GM23338 (cell line): ENCODE results near the gene ADCYAP1.
A peak's percentile ranks its signal among the peaks of the same experiment; 100 is the strongest.

Experiments
- EZH2 ChIP-seq: fragments of 200-600 bp; sonication (generic); IDR thresholded peaks from one replicate; pipeline ENCODE4 v1.8.0; 2017; ENCODE audit warnings: antibody characterized with exemption, mild to moderate bottlenecking, low read depth; ENCODE audit not compliant: unreplicated experiment
- EZH2phosphoT487 ChIP-seq: fragments of 200-600 bp; sonication (generic); IDR thresholded peaks from one replicate; pipeline ENCODE4 v1.8.1; 2018; ENCODE audit warnings: antibody characterized with exemption; ENCODE audit not compliant: unreplicated experiment
- POLR2AphosphoS5 ChIP-seq: IDR thresholded peaks from 2 replicates; pipeline ENCODE4 v1.6.1; 2016; ENCODE audit warnings: antibody characterized with exemption, low read depth
- ZNF331 ChIP-seq: fragments of 250-450 bp; sonication (Bioruptor Pico); IDR thresholded peaks from 2 replicates; pipeline ENCODE4 v1.5.0; 2020; ENCODE audit warnings: low read depth, mild to moderate bottlenecking, moderate library complexity
- TF ChIP-seq, protein P1 (sequence below), 2 experiments: fragments of 200-600 bp in 1 of 2; sonication (generic) in 1 of 2; conservative IDR thresholded peaks; 2 replicates each; pipeline versions ENCODE4 v1.5.1 to v1.6.1; 2016 to 2017; ENCODE audit warnings: antibody characterized with exemption in 2 of 2, low read depth in 2 of 2, mild to moderate bottlenecking in 2 of 2, moderate library complexity in 1 of 2
- TF ChIP-seq, protein P2 (sequence below): IDR thresholded peaks from one replicate; pipeline ENCODE4 v1.6.1; 2018; ENCODE audit warnings: antibody characterized with exemption; ENCODE audit not compliant: unreplicated experiment

DNA sequence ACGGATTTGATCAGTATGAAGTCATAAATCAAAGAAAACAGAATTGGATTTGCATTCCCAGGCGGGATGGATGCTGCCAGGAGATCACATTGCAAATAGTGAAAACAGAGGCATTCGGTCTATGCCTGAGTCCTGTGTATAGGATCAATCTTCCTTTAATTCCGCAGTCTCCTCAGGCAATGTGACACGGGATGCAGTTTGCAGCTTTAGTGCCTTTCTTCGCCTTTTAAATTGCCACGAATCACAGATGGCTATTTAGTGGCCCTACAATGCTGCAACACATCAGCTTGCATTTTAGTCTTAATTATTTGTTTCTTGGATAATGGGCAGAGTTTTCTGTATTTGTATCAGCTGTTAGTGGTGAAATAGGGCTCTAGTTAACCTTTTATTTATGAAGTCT lies 6.8 kb downstream of the ADCYAP1 start:
- TF ChIP-seq, protein P1, sequence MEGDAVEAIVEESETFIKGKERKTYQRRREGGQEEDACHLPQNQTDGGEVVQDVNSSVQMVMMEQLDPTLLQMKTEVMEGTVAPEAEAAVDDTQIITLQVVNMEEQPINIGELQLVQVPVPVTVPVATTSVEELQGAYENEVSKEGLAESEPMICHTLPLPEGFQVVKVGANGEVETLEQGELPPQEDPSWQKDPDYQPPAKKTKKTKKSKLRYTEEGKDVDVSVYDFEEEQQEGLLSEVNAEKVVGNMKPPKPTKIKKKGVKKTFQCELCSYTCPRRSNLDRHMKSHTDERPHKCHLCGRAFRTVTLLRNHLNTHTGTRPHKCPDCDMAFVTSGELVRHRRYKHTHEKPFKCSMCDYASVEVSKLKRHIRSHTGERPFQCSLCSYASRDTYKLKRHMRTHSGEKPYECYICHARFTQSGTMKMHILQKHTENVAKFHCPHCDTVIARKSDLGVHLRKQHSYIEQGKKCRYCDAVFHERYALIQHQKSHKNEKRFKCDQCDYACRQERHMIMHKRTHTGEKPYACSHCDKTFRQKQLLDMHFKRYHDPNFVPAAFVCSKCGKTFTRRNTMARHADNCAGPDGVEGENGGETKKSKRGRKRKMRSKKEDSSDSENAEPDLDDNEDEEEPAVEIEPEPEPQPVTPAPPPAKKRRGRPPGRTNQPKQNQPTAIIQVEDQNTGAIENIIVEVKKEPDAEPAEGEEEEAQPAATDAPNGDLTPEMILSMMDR (conservative IDR thresholded peaks at IDR 0.05; ENCODE audit: low read depth in 2 of 2), result no peak
- TF ChIP-seq EZH2phosphoT487 (no peak), POLR2AphosphoS5 (no peak), ZNF331 (CRISPR knock-in tag) (no peak), EZH2 (peak; percentile 46)
- TF ChIP-seq, protein P2, sequence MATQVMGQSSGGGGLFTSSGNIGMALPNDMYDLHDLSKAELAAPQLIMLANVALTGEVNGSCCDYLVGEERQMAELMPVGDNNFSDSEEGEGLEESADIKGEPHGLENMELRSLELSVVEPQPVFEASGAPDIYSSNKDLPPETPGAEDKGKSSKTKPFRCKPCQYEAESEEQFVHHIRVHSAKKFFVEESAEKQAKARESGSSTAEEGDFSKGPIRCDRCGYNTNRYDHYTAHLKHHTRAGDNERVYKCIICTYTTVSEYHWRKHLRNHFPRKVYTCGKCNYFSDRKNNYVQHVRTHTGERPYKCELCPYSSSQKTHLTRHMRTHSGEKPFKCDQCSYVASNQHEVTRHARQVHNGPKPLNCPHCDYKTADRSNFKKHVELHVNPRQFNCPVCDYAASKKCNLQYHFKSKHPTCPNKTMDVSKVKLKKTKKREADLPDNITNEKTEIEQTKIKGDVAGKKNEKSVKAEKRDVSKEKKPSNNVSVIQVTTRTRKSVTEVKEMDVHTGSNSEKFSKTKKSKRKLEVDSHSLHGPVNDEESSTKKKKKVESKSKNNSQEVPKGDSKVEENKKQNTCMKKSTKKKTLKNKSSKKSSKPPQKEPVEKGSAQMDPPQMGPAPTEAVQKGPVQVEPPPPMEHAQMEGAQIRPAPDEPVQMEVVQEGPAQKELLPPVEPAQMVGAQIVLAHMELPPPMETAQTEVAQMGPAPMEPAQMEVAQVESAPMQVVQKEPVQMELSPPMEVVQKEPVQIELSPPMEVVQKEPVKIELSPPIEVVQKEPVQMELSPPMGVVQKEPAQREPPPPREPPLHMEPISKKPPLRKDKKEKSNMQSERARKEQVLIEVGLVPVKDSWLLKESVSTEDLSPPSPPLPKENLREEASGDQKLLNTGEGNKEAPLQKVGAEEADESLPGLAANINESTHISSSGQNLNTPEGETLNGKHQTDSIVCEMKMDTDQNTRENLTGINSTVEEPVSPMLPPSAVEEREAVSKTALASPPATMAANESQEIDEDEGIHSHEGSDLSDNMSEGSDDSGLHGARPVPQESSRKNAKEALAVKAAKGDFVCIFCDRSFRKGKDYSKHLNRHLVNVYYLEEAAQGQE, result no peak
